Kidney epithelial cell (primary cell): Measurements from ENCODE around the gene BASP1. TPM values are rescaled to one million over a fixed set of nuclear protein-coding genes. Genes with fewer than 3 reads are reported as not detected.

Experiments
- DNase-seq: peaks from one replicate; pipeline ENCODE4 v3.0.0-alpha.2; 2010; ENCODE audit warnings: low read depth
- H3K27me3 ChIP-seq: 2 replicates; pipeline ENCODE4 v1.6.0; 2011; ENCODE audit warnings: low read length; ENCODE audit not compliant: control insufficient read depth, insufficient read depth
- H3K36me3 ChIP-seq: 2 replicates; pipeline ENCODE4 v1.5.1; 2011; ENCODE audit warnings: low read length; ENCODE audit not compliant: control insufficient read depth, insufficient read depth
- H3K4me3 ChIP-seq: 2 replicates; pipeline ENCODE4 v1.5.1; 2011; ENCODE audit warnings: low read depth, mild to moderate bottlenecking, control low read depth, low read length
- total RNA-seq: library from RNA; depleted of rRNA; stranded (reverse); fragments of >200 nt; gene quantifications from 2 replicates; pipeline ENCODE4 v1.2.3, GENCODE V29; 2015
- TF ChIP-seq, protein P1 (sequence below): IDR thresholded peaks from 2 replicates; pipeline ENCODE4 v1.5.1; 2011; ENCODE audit warnings: mild to moderate bottlenecking, moderate library complexity, low read length, control low read depth, inconsistent platforms; ENCODE audit not compliant: insufficient read depth, poor library complexity, severe bottlenecking

Gene BASP1, protein sequence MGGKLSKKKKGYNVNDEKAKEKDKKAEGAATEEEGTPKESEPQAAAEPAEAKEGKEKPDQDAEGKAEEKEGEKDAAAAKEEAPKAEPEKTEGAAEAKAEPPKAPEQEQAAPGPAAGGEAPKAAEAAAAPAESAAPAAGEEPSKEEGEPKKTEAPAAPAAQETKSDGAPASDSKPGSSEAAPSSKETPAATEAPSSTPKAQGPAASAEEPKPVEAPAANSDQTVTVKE
- 101 and 120 TPM in 2 replicates for total RNA-seq

DNA sequence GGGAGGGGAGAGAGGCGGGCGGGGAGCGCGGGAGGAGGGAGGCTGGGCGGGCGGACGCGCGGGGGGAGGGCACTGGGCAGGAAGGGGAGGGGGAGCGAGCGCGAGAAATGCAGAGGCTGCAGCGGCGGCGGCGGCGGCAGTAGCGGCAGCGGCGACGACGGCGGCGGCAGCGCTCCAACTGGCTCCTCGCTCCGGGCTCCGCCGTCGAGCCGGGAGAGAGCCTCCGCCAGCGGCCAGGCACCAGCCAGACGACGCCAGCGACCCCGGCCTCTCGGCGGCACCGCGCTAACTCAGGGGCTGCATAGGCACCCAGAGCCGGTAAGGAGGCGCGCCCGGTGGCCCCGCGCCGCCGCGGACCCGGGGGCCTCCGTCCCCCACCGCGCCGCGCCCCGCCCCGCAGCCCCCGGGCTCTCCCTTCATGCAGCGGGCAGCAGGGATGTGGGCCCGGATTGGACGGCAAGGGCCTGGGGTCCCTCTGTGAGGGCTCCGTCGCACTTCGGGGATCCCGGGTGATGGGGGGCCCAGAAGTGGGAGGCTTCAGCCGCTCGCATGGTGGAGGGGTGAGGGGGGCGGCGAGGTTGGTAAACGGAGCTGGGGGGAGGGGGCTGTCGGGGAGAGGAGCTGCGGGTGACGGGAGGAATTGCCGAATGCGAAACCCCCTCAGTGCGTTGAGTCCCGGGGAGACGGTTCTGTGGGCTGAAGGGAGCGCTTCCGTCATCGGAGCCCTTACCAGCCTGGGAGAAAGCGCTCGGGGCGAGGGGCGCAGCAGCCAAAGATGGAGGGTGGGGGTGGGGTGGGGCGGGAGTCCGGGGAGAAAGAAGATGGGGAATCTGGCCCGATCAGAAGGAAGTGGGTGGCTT is at the start of gene BASP1:
BASP1 (plus strand) TSS at position 139 of the 860 bp plus-strand sequence. CDS start 57,586 bp downstream, outside the sequence.
- TF ChIP-seq, protein P1, sequence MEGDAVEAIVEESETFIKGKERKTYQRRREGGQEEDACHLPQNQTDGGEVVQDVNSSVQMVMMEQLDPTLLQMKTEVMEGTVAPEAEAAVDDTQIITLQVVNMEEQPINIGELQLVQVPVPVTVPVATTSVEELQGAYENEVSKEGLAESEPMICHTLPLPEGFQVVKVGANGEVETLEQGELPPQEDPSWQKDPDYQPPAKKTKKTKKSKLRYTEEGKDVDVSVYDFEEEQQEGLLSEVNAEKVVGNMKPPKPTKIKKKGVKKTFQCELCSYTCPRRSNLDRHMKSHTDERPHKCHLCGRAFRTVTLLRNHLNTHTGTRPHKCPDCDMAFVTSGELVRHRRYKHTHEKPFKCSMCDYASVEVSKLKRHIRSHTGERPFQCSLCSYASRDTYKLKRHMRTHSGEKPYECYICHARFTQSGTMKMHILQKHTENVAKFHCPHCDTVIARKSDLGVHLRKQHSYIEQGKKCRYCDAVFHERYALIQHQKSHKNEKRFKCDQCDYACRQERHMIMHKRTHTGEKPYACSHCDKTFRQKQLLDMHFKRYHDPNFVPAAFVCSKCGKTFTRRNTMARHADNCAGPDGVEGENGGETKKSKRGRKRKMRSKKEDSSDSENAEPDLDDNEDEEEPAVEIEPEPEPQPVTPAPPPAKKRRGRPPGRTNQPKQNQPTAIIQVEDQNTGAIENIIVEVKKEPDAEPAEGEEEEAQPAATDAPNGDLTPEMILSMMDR = no peak
- Histone ChIP-seq H3K27me3 (no peaks in the 10 kb centered on the region), H3K36me3 (no peaks in the 10 kb centered on the region), H3K4me3 (peak within 1 kb of the TSS; percentile 70)
- no peak for DNase-seq

DNA sequence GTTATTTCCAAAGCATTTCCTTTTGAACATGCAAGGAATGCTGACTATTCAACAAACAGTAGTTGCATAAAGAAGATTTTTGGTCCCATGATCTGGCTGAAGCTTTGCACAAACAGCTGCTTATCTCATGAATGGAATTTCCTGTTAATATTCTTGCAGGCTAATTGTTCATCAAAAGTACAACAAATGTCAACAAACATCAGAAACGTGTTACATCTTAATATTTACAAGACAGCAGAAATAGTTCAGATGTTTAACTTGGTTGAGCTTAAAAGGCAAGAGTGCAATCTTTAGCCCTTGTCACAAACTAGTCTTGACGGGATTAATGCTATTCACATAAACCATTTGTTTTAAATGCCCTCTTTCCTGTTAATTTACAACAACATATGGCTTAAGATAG is 47.9 kb upstream of the BASP1 start:
- no peaks in the 10 kb centered on the region for H3K27me3 ChIP-seq
- TF ChIP-seq, protein P1 = no peak
- no peaks in the 10 kb centered on the region for H3K36me3 ChIP-seq

DNA sequence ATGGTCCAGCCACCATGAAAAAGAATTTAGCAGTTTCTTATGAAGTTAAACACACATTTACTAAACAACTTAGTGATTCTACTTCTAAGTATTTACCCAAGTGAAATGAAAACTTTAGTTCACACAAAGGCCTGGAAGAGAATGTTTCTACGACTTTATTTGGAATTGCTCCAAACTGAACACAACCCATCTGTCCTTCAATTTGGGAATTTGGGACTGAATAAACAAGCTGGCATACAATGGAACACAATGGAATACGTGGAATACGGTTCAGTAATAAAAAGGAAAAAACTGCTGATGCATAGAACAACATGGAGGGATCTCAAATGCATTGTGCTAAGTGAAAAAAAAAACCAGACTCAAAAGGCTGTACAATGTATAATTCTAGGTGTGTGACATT is 44.6 kb upstream of the BASP1 start:
- Histone ChIP-seq H3K27me3 (no peaks in the 10 kb centered on the region), H3K36me3 (no peaks in the 10 kb centered on the region), H3K4me3 (no peak overlapping the region)
- DNase-seq = no peak
- TF ChIP-seq, protein P1 = no peak

More for the DNA sequence above, 47.9 kb upstream of the BASP1 start:
- no peak for DNase-seq
- H3K4me3 ChIP-seq = no peak overlapping the region

DNA sequence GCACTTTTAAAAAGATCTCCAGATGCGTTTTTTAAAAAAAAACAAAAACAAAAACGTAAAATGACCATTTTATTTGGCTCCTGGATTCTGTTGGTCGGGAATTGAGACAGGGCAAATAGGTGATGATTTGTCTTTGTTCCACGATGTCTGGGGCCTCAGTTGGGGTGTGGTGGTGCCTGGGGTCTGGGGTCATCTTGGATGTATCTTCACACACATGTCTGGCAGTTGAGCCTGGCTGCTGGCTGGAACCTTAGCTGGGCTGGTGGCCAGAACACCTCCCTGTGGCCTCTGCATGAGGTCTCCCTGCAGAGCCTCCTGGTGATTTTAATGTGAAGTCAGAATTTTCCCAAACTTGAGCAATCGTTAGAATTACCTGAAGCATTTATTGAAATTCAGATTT is 42.5 kb upstream of the BASP1 start:
- TF ChIP-seq, protein P1 = no peak
- DNase-seq = no peak
- Histone ChIP-seq H3K27me3 (no peaks in the 10 kb centered on the region), H3K36me3 (no peaks in the 10 kb centered on the region), H3K4me3 (no peak overlapping the region)

DNA sequence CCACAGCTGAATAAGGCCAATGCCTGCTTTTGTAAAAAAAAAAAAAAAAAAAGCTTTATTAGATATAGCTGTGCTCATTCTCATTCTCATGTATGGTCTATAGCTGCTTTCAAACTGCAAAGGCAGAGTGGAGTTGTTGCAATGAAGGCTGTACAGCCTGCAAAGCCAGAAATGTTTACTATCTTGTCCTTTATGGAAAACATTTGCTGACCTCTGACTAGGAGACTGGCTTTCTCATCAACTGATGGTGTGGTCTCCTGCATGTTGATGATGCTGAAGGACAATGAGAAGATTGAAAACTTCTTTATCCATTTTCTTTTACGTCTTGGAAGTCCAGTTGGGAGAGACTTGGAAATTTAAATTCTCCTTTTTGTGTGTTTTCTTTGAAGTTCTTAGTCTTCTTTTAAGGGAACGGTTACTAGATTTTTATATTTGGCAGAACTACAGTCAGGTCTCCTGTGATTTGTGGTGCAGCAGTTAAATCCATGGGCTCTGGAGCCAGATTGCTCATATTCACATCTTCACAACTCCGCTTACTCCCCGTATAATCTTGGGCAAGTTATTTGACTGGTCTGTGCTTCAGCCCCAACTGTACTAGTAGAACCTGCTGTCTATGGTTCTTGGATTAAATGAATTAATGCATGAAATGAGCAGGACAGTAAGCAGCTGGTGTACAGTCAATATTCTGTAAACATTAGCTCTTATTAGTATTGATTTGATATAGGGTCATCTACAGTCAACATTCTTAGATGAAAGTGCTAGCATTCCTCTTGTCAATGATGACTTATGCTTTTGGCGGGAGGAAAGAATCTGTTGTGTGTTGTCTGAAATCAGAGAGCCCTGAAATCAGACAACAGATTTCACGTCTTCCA is 39.7 kb upstream of the BASP1 start:
- TF ChIP-seq, protein P1 = no peak
- no peak overlapping the region for H3K4me3 ChIP-seq

More for the DNA sequence above, 39.7 kb upstream of the BASP1 start:
- no peaks in the 10 kb centered on the region for H3K36me3 ChIP-seq
- no peak for DNase-seq
- no peaks in the 10 kb centered on the region for H3K27me3 ChIP-seq
